Muscle of arm (tissue), 14 donors: ENCODE data around the gene DEFB112. TPM values are rescaled to one million over a fixed set of nuclear protein-coding genes. Genes with fewer than 3 reads are reported as not detected.
A peak's percentile ranks its signal among the peaks of the same experiment; 100 is the strongest.

ENCODE experiments used
- DNase-seq: peaks from one replicate; pipeline ENCODE4 v3.0.0-alpha.2; 2013
- long read RNA-seq, 11 donors: transcript quantifications; one replicate each; lab custom pipeline, GENCODE V29; 2026
- polyA plus RNA-seq, 12 donors: library from polyadenylated mRNA; unstranded; fragments of 120-200 nt; gene quantifications; one replicate each; pipeline ENCODE4 v1.2.1, GENCODE V29; 2013; ENCODE audit not compliant: insufficient read length in 12 of 12

DEFB112 gene, protein sequence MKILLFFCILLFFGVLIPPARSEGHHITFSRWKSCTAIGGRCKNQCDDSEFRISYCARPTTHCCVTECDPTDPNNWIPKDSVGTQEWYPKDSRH
- polyA plus RNA-seq, result not detected
- long read RNA-seq, donor 1, result 0 reads
- long read RNA-seq, donor 2, result 0 reads
- long read RNA-seq, donor 3, result 0 reads
- long read RNA-seq, donor 4, result 0 reads
- long read RNA-seq, donor 5, result 0 reads
- long read RNA-seq, donor 6, result 0 reads
- long read RNA-seq, donor 7, result 0 reads
- long read RNA-seq, donor 8, result 0 reads
- long read RNA-seq, donor 9, result 0 reads
- long read RNA-seq, donor 10, result 0 reads
- long read RNA-seq, donor 11, result 0 reads

DNA sequence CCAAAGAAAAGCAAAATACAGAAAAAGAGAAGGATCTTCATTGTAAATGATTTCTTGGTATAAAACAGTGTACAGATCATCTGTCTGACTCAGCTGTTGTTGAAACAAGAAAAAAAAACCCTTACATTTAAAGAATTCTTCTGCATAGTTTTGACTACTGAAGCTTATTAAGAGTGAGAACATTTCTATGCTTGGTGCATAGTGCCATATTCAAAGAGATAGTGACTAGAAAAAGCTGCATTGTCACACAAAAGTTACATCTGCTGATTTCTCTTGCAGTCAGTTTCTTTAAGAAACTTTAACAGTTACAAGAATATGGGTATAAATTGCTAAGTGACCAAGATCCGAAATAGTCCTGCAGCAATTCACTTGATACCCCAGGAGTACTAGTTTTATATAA is at the start of gene DEFB112:
Gene DEFB112 (minus strand): TSS at position 101 of the 400 bp plus-strand sequence. CDS start 60 bp downstream, at position 41.
- DNase-seq, result no peak

DNA sequence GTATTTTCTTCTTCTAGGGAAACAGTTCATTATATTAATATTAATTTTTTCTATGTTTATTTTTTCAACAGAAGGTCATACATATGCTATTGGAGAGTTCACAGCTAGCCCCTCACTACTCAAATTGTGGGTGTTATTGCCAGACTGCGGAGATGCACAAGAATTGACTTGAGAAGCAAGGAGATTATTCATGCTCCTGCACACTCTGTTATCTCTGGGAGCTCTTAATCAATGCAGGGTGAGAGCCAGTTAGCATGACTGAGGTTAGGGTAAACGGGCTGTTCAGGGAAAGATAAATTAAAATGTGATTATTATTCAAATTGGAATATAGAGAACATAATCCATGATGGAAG is 48.9 kb upstream of the DEFB112 start:
- no peak for DNase-seq

GRCh38 chr6:50097966-50098640 is 48.4 kb upstream of the DEFB112 start:
- no peak for DNase-seq

- no peak for DNase-seq
Observed at GRCh38 chr6:50096296-50096695, 46.6 kb upstream of the DEFB112 start.

DNA sequence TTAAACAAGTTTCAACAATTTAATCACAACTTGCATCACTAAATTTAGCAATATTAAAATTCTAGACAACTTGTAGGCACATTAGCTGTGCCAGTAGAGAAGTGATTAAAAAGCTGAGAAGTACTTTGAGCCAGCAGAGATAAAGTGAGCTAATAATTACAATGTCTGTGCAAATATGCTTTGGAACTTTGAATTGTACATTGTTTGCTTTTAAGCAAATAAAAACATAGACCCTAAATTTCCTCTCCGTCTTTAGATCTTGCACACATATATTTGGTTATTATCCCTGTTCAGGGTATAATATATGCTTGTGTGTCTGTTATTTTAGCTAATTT is 44.2 kb upstream of the DEFB112 start:
- DNase-seq, result no peak

GRCh38 chr6:50093116-50093937 is 43.6 kb upstream of the DEFB112 start:
- DNase-seq, result no peak

DNA sequence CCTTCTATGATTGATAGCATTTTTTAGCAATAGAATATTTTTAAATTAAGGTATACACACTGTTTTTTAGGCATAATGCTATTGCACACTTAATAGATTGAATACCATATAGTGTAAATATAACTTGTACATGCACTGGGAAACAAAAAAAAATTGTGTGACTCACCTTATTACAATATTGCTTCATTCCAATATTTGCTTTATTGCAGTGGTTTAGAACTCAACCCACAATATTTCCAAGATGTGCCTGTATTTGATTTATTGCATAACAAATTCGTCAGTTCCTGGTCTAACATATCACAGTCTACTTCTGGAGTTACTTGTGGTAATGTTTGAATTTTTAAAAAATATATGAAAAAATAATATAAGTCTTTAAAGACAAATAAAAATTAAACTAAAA is 41.9 kb upstream of the DEFB112 start:
- DNase-seq, result no peak

DNA sequence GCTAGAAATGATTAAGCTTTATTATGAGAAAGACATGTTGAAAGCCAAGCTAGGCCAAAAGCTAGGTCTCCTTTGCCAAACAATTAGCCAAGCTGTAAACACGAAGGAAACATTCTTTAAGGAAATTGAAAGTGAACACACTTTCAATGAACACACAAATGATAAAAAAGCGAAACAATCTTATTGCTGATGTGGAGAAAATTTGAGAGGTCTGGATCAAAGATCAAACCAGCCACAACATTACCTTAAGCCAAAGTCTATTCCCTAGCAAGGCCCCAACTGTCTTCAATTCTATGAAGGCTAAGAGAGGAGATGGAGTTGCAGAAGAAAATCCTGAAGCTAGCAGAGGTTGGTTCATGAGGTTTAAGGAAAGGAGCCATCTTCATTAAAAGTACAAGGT is 40.2 kb upstream of the DEFB112 start:
- no peak for DNase-seq

DNA sequence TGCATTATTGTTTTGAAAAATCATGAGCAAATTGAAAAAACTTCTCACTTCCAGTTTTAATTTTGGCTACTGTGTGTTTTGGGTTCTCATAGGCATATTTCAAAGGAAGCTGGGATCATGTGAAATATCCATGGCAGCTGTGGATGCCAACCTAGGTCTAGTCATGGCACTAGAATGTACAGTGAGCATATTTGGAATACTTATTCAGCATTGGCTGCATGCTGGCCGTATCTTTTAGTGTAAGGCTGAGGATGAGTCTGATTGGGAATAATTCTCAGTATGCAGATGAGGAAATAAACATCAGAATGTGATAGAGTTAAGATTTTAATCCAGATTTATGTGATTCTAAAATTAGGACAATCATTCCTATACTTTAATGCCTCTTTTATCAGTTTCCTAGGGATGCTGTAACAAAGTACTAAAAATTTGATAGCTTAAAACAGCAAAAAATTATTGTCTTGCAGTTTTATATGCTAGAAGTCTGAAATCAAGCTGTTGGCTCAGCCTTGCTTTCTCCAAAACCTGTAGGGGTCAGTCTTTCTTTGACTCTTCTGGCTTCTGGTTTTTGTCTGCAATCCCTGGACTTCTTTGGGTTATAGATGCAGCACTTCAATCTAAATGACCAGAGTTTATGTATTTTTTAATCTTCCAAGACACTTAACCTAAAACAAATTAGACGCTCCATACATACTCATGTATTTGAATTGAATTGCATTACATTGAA is 37.7 kb upstream of the DEFB112 start:
- DNase-seq, result peak; percentile 3

DNA sequence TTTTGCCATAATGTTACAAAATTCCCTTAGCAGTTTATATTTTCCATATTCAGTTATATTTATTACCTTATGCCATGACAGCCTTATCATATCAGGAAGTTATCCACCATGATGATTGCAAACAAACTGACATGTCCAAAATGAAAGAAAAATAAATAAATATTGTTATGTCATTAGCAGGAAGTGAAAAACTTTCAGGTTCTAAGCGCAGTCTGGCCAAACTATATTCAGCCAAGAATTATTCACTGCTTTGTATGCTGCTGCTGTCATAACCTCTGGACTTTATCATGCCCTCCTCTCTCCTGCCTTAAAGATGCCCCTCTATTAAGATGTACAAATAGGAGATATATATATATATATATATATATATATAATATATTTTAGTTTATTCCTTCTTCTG is 27.7 kb upstream of the DEFB112 start:
- no peak for DNase-seq

GRCh38 chr6:50076431-50076830 is 26.7 kb upstream of the DEFB112 start:
- DNase-seq, result no peak

GRCh38 chr6:50071921-50072320 is 22.2 kb upstream of the DEFB112 start:
- DNase-seq, result no peak

- DNase-seq, result no peak
Observed at GRCh38 chr6:50070101-50070500, 20.4 kb upstream of the DEFB112 start.

DNA sequence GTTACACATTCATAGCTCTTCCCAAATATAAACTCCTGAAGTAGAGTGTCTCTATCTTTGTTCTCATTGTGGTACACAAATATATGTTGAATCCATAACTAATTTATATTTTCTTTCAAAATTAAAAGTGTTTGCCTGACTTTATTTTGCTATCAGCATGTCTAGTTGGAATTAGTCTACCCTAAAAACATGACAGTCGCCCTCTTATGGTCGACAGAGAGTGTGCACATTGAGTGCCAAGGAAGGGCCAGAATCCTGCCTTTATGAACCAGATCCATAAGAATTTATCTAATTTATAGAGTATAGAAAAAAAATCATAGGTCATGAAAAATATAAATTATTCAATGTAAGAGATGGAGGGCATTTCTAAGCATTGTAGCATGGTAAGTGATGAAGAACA is 12.3 kb upstream of the DEFB112 start:
- DNase-seq, result no peak

DNA sequence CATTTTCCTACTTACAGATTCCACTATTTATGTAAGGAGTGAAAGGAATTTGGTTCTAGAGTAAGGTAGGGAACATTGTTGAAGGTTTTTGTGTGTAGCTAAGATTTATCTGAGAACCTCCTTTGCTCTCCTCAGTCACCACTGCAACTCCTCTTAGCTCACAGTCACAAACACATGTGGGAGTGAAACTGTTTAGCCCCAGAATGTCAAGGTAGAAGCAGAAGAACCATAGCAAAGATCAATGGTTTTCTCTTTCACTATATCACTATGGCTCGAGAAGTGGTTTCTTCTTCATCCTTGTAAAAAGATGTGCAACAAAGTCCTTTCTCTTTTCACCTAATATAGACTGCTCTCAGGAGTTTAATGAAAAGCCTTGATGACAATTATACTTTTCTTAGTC is 6.5 kb upstream of the DEFB112 start:
- DNase-seq, result no peak

DNA sequence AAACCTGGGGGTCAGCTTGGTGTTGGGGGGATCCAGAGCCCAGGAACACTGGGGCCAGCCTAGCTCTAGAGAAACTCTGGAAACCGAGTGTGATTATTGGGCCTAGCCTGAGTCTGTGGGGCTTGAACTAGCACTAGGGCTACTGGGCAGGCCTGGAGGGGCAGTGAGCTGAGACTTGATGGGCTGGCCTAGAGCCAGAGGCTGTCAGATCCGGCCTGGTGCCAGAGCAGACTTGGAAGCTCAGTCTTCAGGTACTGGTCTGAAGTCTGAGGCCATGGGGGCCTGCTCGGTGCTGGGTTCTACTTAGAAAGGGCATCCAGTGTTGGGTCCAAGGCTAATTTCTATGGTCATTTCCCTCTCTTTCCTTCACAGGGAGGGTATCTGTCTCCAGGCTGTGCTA is 2.7 kb downstream of the DEFB112 start:
- DNase-seq, result no peak

GRCh38 chr6:50030777-50031562 is 18.8 kb downstream of the DEFB112 start:
- no peak for DNase-seq

GRCh38 chr6:50030350-50030749 is 19.4 kb downstream of the DEFB112 start:
- DNase-seq, result no peak

DNA sequence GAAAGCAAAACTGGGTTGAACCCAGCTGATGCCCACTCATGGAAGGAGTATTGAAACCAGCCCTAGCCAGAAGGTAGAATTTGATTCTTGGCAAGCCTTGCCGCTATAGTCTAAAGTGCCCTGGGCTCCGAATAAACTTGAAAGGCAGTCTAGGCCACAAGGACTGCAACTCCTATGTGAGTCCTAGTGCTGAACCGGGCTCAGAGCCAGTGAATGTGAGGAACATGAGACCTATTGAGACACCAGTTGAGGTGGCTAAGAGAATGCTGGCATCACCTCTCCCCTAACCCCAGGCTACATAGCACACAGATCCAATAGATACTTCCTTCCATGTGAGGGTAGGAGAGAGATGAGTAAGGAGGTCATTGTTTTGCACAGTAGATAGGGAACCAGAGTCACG is 24.5 kb downstream of the DEFB112 start:
- DNase-seq, result no peak

DNA sequence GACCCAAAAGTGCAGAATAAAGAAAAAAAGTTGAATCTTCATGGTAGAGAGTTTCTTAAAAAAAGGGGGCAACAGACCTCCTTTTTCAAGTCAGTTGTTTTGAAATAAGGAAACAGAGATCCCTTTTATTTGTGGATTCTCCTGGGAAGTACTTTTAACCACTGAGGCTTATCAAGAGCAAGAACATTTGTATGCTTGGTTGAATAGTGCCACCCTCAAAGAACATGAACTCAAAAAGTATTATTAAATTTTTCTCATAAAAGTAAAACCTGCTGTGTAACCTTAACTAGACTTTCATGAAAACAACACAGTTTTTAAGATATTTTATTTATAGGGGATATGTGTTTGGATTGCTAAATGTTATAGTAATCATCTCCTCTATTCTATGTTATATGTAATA is 27.8 kb downstream of the DEFB112 start, which contains the start of gene DEFB110:
Gene DEFB110 (minus strand): TSS at position 101 of the 400 bp plus-strand sequence. CDS start 59 bp downstream, at position 42.
- no peak for DNase-seq

GRCh38 chr6:50007819-50008218 is 41.9 kb downstream of the DEFB112 start:
- DNase-seq, result no peak
